Esophagus muscularis mucosa (tissue), 4 donors: Measurements from ENCODE around the gene PDGFA.

ENCODE experiments used
- EP300 ChIP-seq: sonication (generic); formaldehyde crosslinking; IDR thresholded peaks from one replicate; pipeline ENCODE4 v1.6.1; 2017; ENCODE audit warnings: antibody characterized with exemption
- POLR2A ChIP-seq: fragments of 450-650 bp; IDR thresholded peaks from one replicate; pipeline ENCODE4 v1.6.1; 2017; ENCODE audit warnings: antibody characterized with exemption, moderate library complexity, mild to moderate bottlenecking, low read depth
- POLR2AphosphoS5 ChIP-seq, 2 donors: sonication (generic); formaldehyde crosslinking; IDR thresholded peaks; one replicate each; pipeline ENCODE4 v1.6.1; 2017; ENCODE audit warnings: antibody characterized with exemption in 2 of 2
- TF ChIP-seq, protein P1 (sequence below), 3 experiments: fragments of 200-600 bp in 2 of 3; fragments of 450-650 bp in 1 of 3; sonication (generic) in 2 of 3; IDR thresholded peaks; one replicate each; pipeline ENCODE4 v1.5.1; 2017 to 2019; ENCODE audit warnings: antibody characterized with exemption in 3 of 3, mild to moderate bottlenecking in 2 of 3, moderate library complexity in 1 of 3

DNA sequence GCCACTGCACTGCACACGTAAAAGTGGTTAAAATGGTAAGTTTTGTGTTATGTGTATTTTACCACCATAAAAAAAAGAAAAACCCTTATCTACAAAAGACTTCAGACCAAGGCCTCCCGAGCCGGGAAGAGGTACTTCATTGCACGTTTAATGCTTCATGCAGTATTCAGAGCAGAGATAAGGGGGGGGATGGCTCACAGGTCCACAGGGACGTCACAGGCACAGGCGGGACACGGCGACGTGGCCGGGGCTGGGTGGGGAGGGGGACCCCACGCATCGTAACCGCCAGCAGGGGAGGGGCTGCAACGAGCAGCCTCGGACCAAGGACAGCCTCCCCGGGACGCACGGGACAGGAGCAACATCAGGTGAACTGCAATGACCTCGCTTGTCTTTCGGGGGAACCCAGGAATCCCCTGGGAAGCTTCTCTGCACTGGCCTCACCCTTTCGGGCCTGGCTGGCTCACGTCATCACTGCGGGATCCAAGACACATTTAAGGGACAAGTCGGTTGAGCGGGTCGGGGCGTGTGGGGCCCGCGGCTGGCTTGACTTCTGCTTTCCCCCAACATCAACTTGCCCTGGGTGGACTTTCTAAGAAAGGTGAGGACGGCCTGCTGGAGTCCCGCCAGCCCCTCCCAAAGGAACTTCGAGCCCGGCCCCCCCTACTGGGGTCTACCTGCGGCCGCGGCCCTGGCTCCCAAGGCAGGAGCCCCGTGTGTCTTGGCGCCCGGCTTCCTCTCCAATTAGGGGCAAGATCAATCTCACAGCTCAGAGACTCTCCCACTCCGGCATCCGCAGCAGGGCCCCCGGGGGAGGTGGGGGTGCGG lies 29.6 kb upstream of the PDGFA start:
- TF ChIP-seq, protein P1, sequence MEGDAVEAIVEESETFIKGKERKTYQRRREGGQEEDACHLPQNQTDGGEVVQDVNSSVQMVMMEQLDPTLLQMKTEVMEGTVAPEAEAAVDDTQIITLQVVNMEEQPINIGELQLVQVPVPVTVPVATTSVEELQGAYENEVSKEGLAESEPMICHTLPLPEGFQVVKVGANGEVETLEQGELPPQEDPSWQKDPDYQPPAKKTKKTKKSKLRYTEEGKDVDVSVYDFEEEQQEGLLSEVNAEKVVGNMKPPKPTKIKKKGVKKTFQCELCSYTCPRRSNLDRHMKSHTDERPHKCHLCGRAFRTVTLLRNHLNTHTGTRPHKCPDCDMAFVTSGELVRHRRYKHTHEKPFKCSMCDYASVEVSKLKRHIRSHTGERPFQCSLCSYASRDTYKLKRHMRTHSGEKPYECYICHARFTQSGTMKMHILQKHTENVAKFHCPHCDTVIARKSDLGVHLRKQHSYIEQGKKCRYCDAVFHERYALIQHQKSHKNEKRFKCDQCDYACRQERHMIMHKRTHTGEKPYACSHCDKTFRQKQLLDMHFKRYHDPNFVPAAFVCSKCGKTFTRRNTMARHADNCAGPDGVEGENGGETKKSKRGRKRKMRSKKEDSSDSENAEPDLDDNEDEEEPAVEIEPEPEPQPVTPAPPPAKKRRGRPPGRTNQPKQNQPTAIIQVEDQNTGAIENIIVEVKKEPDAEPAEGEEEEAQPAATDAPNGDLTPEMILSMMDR (IDR thresholded peaks at IDR 0.05) = no peak
- TF ChIP-seq POLR2AphosphoS5 (IDR thresholded peaks at IDR 0.05) (no peak), POLR2A (no peak), EP300 (no peak)
